ENCODE measurements around the gene ECPAS.

DNA sequence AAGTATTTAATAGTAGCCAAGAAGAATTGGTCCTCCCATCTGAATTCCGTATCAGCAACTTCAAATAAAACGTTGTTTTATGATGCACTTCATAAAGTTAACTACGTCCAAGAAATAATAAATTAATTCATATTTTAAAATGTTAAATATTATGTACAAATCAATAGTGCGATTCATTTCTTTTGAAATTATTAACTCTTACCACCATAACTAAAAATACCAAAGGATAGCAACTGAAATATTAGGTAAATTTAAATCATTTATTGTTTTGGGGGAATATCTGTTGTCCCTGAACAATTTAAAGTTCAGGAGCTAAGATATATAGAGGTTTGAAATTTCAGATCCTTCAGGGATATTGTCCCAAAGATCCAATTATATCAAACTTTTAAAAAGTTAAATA lies 154.1 kb downstream of the ECPAS start, which contains the start of gene OR2K2:
- TF ChIP-seq CTCF (IDR thresholded peaks at IDR 0.05) (no peak), EP300 (IDR thresholded peaks at IDR 0.05) (no peak), POLR2A (IDR thresholded peaks at IDR 0.05) (no peak)
